Measurements from ENCODE around the gene ACOT8. TPM values are rescaled to one million over a fixed set of nuclear protein-coding genes. Genes with fewer than 3 reads are reported as not detected.

The ACOT8 gene
- total RNA-seq, 1 experiment from 2014 or later: 38.1 TPM

GRCh38 chr20:45814314-45814713 lies 42.9 kb downstream of the ACOT8 start:
- POLR2A ChIA-PET: interaction anchor here (0.6 to 1.4 kb wide), 2 partner anchors 55 to 98 kb away, joined by 3 to 6 read pairs; partner anchors contain the start of gene PLTP
- ATAC-seq: no peak

GRCh38 chr20:45813489-45813888 lies 43.7 kb downstream of the ACOT8 start:
- ATAC-seq: no peak
- Mint-ChIP-seq H3K27ac (peak overlapping the region; percentile 85; the same call in 1 of the 2 replicates), H3K27me3 (ENCODE audit: low read depth) (no peaks in the 10 kb centered on the region), H3K9me3 (no peaks in the 10 kb centered on the region), H3K36me3 (peaks cover 60% of the 10 kb centered on the region), H3K4me1 (peaks cover 24% of the 10 kb centered on the region), H3K4me3 (peak overlapping the region; percentile 99)
- no peak for DNase-seq (ENCODE audit: low spot score)
- ChIA-PET POLR2A (interaction anchor here (0.8 to 1.4 kb wide), 2 partner anchors 98 to 121 kb away, joined by 3 read pairs; partner anchors contain the start of genes PCIF1 and PLTP), CTCF (interaction anchor here (1.2 to 2.6 kb wide), 4 partner anchors 11 to 156 kb away, joined by 3 to 13 read pairs (median 6); partner anchors contain the start of genes CTSA and NEURL2)
- TF ChIP-seq ZBTB21 (CRISPR knock-in tag; IDR thresholded peaks at IDR 0.05; ENCODE audit: borderline replicate concordance): no peak
- TF ChIP-seq FOXP1 (CRISPR knock-in tag; IDR thresholded peaks at IDR 0.05; ENCODE audit: borderline replicate concordance): no peak
- no peak for TF ChIP-seq CREB1 (CRISPR knock-in tag; IDR thresholded peaks at IDR 0.05)
- TF ChIP-seq MXD4 (CRISPR knock-in tag; IDR thresholded peaks at IDR 0.05; ENCODE audit: borderline replicate concordance): no peak
- no peak for TF ChIP-seq RELA (CRISPR knock-in tag; IDR thresholded peaks at IDR 0.05; ENCODE audit: borderline replicate concordance)
- no peak for TF ChIP-seq ZNF121 (CRISPR knock-in tag; IDR thresholded peaks at IDR 0.05)
- no peak for TF ChIP-seq SMAD4 (CRISPR knock-in tag; IDR thresholded peaks at IDR 0.05)
- TF ChIP-seq CTCF (IDR thresholded peaks at IDR 0.05): no peak
- TF ChIP-seq ZNF396 (CRISPR knock-in tag; IDR thresholded peaks at IDR 0.05; ENCODE audit: borderline replicate concordance): no peak

More at GRCh38 chr20:45814314-45814713, 42.9 kb downstream of the ACOT8 start:
- DNase-seq (ENCODE audit: low spot score): no peak
- H3K4me3 Mint-ChIP-seq: peak overlapping the region; percentile 24; the same call in 1 of the 2 replicates
- H3K9me3 Mint-ChIP-seq: no peaks in the 10 kb centered on the region
- peaks cover 24% of the 10 kb centered on the region for H3K4me1 Mint-ChIP-seq
- H3K27ac Mint-ChIP-seq: no peak overlapping the region
- no peaks in the 10 kb centered on the region for H3K27me3 Mint-ChIP-seq (ENCODE audit: low read depth)
- CTCF ChIA-PET: interaction anchor here (1.8 to 2.6 kb wide), 3 partner anchors 10 to 76 kb away, joined by 4 to 13 read pairs (median 7); partner anchors contain the start of genes CTSA and NEURL2
- TF ChIP-seq ZBTB21 (CRISPR knock-in tag; IDR thresholded peaks at IDR 0.05; ENCODE audit: borderline replicate concordance): no peak
- TF ChIP-seq SMAD4 (CRISPR knock-in tag; IDR thresholded peaks at IDR 0.05): no peak
- no peak for TF ChIP-seq SMAD3 (CRISPR knock-in tag; IDR thresholded peaks at IDR 0.05; ENCODE audit: borderline replicate concordance)
- no peak for TF ChIP-seq GABPB1 (CRISPR knock-in tag; IDR thresholded peaks at IDR 0.05)
- no peak for TF ChIP-seq NR3C1 (CRISPR knock-in tag; conservative IDR thresholded peaks at IDR 0.05; ENCODE audit: low read depth)
- TF ChIP-seq CTCF (IDR thresholded peaks at IDR 0.05): no peak
- TF ChIP-seq IRF2 (CRISPR knock-in tag; IDR thresholded peaks at IDR 0.05; ENCODE audit: borderline replicate concordance, low read depth): no peak
- TF ChIP-seq NFATC4 (CRISPR knock-in tag; IDR thresholded peaks at IDR 0.05): no peak
- no peak for TF ChIP-seq ELF4 (CRISPR knock-in tag; IDR thresholded peaks at IDR 0.05; ENCODE audit: low read depth)
- no peak for TF ChIP-seq ATF6 (CRISPR knock-in tag; IDR thresholded peaks at IDR 0.05)
- no peak for TF ChIP-seq OVOL2 (CRISPR knock-in tag; IDR thresholded peaks at IDR 0.05; ENCODE audit: borderline replicate concordance)
- no peak for TF ChIP-seq E2F4 (CRISPR knock-in tag; IDR thresholded peaks at IDR 0.05; ENCODE audit: borderline replicate concordance, low read depth)
- no peak for TF ChIP-seq ATF3 (CRISPR knock-in tag; conservative IDR thresholded peaks at IDR 0.05)
- peaks cover 57% of the 10 kb centered on the region for H3K36me3 Mint-ChIP-seq
